ENCODE measurements around the gene OVOL3. TPM values are rescaled to one million over a fixed set of nuclear protein-coding genes. Genes with fewer than 3 reads are reported as not detected.

Gene OVOL3
- total and polyA plus RNA-seq, 9 donors, result not detected

- TF ChIP-seq EP300 (IDR thresholded peaks at IDR 0.05), result no peak
- no peak for TF ChIP-seq POLR2A (IDR thresholded peaks at IDR 0.05)
- no peak for TF ChIP-seq CTCF (IDR thresholded peaks at IDR 0.05)
Measured at GRCh38 chr19:36149673-36150406, 38.9 kb downstream of the OVOL3 start.

GRCh38 chr19:36150586-36150985 is 39.6 kb downstream of the OVOL3 start:
- Histone ChIP-seq H3K9me3 (no peaks in the 10 kb centered on the region), H3K4me1 (ENCODE audit: insufficient read depth) (peaks cover 4% of the 10 kb centered on the region), H3K4me3 (no peak overlapping the region), H3K27me3 (no peaks in the 10 kb centered on the region), H3K27ac (peak overlapping the region; percentile 79 to 93), H3K36me3 (no peaks in the 10 kb centered on the region)
- TF ChIP-seq POLR2A (IDR thresholded peaks at IDR 0.05) (no peak), EP300 (IDR thresholded peaks at IDR 0.05) (no peak), CTCF (IDR thresholded peaks at IDR 0.05) (no peak)
- 54 to 67% (median 62%) methylated on average over 5 of the region's 5 CpGs for WGBS, 3 donors
- DNase-seq, result peak in 2 of 5 donors; percentile 31 to 43
- intact Hi-C loops (cut with DNase I), result no loop called here

More at GRCh38 chr19:36149673-36150406, 38.9 kb downstream of the OVOL3 start:
- WGBS, 3 donors, result 75 to 81% (median 75%) methylated on average over 13 of the region's 13 CpGs
- DNase-seq, result no peak
- H3K36me3 ChIP-seq, result no peaks in the 10 kb centered on the region
- no peak overlapping the region for H3K4me3 ChIP-seq
- intact Hi-C loops (cut with DNase I), result no loop called here
- H3K9me3 ChIP-seq, result no peaks in the 10 kb centered on the region
- no peak overlapping the region for H3K27ac ChIP-seq
- peaks cover 4% of the 10 kb centered on the region for H3K4me1 ChIP-seq (ENCODE audit: insufficient read depth)
- no peaks in the 10 kb centered on the region for H3K27me3 ChIP-seq

- Histone ChIP-seq H3K36me3 (no peaks in the 10 kb centered on the region), H3K4me3 (peak overlapping the region; percentile 58), H3K27me3 (no peaks in the 10 kb centered on the region), H3K27ac (peak overlapping the region; percentile 79 to 93), H3K9me3 (no peaks in the 10 kb centered on the region), H3K4me1 (ENCODE audit: insufficient read depth) (peaks cover 4% of the 10 kb centered on the region)
- DNase-seq, result peak; percentile 55 to 70 (median 68)
- WGBS, 3 donors, result 9 to 12% (median 11%) methylated on average over 46 to 47 of the region's 47 CpGs
- TF ChIP-seq EP300 (IDR thresholded peaks at IDR 0.05), result no peak
- no peak for TF ChIP-seq POLR2A (IDR thresholded peaks at IDR 0.05)
- no peak for TF ChIP-seq CTCF (IDR thresholded peaks at IDR 0.05)
- intact Hi-C loops (cut with DNase I), result no loop called here
Measured at GRCh38 chr19:36151144-36152018, 40.4 kb downstream of the OVOL3 start.

- intact Hi-C loops (cut with DNase I), result no loop called here
Measured at GRCh38 chr19:36152019-36152351, 41.0 kb downstream of the OVOL3 start.

More at GRCh38 chr19:36152019-36152351, 41.0 kb downstream of the OVOL3 start:
- Histone ChIP-seq H3K4me1 (ENCODE audit: insufficient read depth) (peaks cover 4% of the 10 kb centered on the region), H3K9me3 (no peaks in the 10 kb centered on the region), H3K36me3 (no peaks in the 10 kb centered on the region), H3K27me3 (no peaks in the 10 kb centered on the region), H3K27ac (peak overlapping the region; percentile 79 to 93), H3K4me3 (peak overlapping the region; percentile 58)
- WGBS, 3 donors, result 5 to 10% (median 8%) methylated on average over 16 of the region's 16 CpGs
- no peak for TF ChIP-seq CTCF (IDR thresholded peaks at IDR 0.05)
- no peak for TF ChIP-seq POLR2A (IDR thresholded peaks at IDR 0.05)
- no peak for TF ChIP-seq EP300 (IDR thresholded peaks at IDR 0.05)
- DNase-seq, result no peak
